HG03520 (cell line): ENCODE data around the gene CEACAM21.

Experiments used
- ATAC-seq: cut with Tn5 transposase; IDR thresholded peaks from one replicate; pipeline ENCODE4 v1.9.1; 2021; ENCODE audit warnings: mild to moderate bottlenecking, moderate library complexity; ENCODE audit not compliant: unreplicated experiment

CEACAM21 gene

DNA sequence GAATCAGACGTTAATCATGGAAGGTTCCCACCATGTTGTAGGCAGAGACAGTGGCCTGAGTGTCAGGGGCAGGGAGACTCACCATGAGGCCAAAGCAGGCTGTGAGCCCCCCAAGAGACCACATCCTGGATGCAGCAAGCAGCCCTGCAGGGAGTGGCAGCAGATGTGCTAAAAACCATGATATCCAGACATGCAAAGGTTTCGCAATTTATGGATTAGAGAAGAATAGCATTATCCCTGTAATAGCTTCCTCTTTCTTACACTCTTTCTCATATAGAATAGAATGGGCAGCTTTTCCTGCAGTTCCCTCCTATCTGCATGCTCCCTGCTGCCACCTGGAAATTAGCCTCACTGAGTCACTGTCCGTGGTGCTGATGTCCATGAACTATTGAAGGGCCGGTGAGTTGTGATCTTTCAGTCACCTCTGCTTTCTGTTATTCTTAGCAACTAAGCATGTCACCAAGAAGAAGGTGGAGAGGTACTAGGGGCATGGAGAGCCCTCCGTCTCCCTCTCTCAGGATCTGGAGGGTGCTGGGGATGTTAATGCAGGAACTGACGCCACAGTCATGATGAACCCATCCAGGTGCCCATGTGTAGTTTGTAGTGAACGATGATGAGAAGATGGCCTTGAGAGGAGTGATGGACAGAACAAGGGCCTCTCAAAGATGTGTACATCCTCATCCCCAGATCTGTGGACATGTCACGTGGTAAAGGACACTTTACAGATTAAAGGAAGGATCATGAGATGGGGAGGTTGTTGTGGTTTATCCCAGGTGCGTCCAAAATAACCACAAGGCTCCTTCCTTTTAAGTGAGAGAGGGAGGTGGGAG is 41.0 kb downstream of the CEACAM21 start:
- ATAC-seq: no peak

DNA sequence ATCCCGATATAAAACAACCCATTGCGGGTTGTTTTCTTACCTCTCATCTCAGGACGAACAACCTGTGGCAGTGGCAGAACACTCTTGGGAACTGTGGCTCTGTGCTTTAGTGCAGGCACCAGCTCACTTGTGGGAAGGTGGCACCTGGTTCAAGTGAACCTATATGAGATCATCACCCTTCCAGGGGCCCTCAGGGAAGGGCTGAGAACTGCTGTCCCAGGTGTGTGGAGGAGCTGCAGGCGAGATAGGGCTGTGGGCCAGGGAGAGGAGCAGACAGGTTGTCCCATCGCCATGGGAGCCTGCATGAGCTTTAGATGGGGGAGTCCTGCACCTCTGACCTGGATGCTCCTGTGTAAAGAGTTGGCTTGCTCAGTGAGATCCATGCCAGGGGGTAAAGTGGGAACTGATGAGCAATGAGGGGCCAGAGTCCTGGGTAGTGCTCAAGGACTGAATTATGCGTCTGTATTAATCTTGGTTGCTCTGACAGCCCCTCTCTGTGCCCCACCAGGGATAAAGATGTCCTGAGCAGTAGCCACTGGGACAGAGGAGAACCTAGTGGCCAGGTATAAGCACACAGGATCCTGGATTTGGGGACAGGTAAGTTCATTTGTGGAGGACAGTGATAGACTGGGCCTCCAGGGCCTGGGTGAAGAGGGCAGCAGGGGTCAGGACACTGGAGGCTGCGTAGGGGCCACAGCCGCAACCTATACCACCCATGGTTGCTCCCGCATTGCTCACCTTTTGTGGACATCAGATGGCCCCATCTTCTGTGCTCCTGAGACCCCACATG is 42.2 kb downstream of the CEACAM21 start:
- ATAC-seq: no peak

DNA sequence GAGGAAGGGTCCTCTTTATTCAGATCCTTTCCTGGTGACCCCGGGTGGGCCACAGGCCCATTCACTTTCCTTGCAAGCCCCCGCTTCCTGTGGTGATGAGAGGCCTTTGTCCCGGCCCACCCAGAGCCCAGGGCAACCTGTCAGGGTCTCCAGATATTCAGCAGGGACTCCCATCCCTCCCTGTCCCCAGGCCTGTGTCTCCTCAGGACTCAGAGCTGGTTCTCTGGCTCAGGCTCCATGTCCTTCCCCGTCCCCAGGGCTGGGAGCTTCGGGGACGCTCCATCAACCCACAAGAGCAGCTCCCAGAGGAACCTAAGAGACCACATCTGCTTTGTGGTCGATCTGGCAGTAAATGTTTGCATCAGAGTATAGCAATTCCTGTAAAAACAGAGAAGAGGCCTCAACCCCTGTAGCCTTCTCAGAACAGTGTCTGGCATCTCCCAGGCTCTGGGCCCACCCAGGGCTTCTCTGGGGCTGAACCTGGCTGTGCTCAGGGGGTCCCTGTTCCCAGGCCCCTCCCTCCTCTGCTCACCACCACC is 43.1 kb downstream of the CEACAM21 start:
- no peak for ATAC-seq

- ATAC-seq: no peak
Observed at GRCh38 chr19:41620171-41620570, 44.2 kb downstream of the CEACAM21 start.

- no peak for ATAC-seq
Observed at GRCh38 chr19:41621226-41621625, 45.3 kb downstream of the CEACAM21 start.

DNA sequence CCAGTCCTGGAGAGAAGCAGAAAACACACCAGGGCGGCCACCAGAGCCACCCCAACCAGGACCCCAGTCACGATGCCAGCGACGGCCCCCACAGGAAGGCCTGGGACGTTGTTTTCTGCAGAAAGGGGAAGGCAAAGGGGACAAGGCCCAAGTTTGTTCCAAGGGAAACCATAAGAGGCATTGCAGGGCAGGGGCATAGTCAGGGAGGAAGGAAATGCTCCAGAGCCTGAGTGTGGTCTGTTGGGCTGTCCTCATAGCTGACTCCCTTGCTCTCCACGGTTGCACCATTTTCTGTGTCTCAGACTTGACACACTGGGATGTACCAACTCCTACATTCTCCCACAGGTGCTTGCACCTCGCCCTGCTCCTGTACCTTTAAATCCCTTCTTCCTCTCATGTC is 45.7 kb downstream of the CEACAM21 start:
- ATAC-seq: no peak

GRCh38 chr19:41623360-41623759 is 47.4 kb downstream of the CEACAM21 start:
- no peak for ATAC-seq

DNA sequence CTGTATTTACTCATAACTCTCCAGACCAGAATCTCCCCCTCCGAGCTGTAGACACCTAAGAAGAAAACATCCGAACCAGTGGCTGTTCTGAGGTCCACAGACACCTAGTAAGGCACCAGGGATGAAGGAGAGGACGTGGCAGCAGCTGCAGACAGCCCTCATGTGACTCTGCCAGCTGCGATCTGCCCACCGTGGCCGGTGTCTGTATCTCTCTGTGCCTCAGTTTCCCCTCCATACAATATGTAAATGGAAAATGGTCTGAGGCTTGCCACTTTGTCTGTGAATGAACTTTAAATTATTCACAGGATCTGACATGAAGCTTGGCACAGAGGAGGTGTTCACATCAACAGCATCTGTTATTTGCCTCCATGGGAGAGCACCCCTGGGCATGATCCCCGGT is 48.5 kb downstream of the CEACAM21 start:
- ATAC-seq: no peak

DNA sequence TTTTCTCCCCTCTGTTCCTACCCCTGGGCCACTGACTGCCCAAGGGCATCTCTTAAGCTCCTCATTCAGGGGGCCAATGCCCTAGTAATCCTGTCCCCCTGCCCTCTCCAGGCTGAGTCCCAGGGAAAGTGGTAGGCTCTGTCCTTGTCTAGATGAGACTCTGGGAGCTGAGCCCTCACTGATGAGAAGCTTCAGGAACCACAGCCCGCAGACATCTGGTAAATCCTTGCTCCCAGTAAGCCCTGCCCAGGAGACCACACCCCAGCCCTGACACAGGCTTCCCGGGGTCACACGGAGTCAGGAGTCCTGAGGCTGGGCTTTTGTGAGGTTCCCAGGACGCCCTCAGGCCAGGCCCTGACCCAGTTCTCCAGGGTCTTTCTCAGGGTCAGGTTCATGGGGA is 49.0 kb downstream of the CEACAM21 start:
- ATAC-seq: no peak

DNA sequence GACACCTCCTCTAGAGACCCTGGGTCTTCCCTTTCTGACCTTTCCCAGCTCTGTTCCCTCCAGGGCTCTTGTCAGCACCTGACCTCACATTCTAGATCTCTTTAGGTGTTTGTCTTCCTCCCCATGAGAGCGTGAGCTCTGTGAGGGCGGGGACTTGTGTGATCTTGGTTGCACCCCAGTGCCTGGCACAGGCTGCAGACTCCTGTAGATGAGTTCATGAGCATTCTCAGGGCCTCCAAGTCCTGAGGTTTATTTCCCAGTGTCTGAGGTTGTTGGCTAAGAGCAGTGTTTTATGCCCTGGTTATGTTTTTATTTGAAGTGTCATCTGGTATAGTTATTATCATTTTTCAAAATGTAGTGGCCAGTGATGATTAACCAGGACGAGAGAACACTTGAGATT is 50.3 kb downstream of the CEACAM21 start:
- ATAC-seq: no peak

DNA sequence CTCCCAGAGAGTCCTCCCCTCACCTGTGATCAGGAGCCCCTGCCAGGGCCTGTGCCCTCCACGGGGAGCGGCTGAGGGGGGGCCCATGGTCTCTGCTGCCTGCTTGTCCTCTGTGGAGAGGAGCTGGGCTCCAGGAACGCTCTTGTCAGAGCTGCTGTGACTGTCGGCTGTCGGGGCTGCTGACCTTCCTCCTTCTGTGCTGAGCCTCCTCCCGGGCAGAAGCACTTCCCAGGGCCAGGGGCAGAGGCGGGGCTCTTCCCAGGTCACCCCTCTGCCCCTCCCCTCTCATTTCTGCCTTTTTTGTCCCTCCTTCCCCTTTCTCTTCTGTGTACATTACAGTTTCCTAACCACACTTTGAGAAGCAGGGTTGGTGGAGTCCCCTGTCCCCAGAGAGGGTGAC is 50.9 kb downstream of the CEACAM21 start, which contains the start of gene CEACAM4:
TSS of gene CEACAM4 (minus strand) at position 198 of the 400 bp plus-strand sequence. CDS start at position 87, 111 bp downstream.
- no peak for ATAC-seq

DNA sequence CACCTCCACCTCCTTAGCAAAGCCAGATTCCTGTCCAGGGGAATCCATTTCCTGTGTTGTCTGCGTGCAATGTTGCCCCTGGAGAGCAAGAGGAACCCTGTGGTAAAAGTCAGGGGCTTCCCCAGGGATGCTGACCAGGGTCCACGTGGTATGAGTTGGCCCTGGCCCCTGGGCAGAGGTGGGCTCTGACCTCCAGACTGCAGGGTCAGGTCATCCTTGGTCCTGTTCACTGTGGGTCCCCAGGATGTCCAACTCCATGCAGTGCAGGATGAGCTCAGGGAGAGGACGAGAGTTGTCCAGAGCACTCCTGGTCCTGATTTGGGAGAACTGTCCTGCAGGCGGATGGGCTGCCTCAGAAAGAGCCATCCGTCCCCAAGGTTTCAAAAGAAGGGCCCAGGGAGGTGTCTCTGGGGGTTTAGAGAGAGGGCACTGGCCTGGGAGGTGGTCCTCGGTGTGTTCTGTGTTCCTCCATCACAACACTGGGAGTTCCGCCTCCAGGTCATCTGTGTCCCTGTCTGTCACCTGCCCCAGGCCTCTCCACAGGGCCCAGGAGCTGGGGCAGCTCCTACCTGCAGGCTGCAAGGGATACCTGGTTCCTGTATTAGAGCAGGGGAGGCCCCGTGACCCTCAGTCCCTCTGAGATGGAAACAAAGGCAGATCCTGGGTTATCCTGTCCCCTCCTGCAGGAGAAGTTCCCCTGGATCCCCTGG is 52.2 kb downstream of the CEACAM21 start:
- ATAC-seq: no peak
